Neural cell (in vitro differentiated cells): ENCODE results near the gene XAF1. TPM values are rescaled to one million over a fixed set of nuclear protein-coding genes. Genes with fewer than 3 reads are reported as not detected.

Experiments used
- H2AFZ ChIP-seq: fragments of 200-600, 300-800 bp; sonication (generic), shearing (Covaris generic); 2 replicates; pipeline ENCODE4 v1.6.0; 2014; ENCODE audit warnings: low read depth, mild to moderate bottlenecking, antibody characterized with exemption, low read length, moderate library complexity
- H3F3A ChIP-seq: fragments of 200-600 bp; shearing (Covaris generic); 2 replicates; pipeline ENCODE4 v1.6.1; 2016; ENCODE audit warnings: mild to moderate bottlenecking, moderate library complexity, mixed read lengths, antibody characterized with exemption, low read length; ENCODE audit not compliant: insufficient read depth, poor library complexity, severe bottlenecking
- H3K27ac ChIP-seq: fragments of 200-600, 300-800 bp; sonication (generic), shearing (Covaris generic); 2 replicates; pipeline ENCODE4 v1.5.1; 2014; ENCODE audit warnings: mild to moderate bottlenecking, low read length, moderate library complexity
- H3K27me3 ChIP-seq: fragments of 300-800, 200-600 bp; sonication (generic), shearing (Covaris generic); 2 replicates; pipeline ENCODE4 v1.6.0; 2014; ENCODE audit warnings: mild to moderate bottlenecking, low read depth, low read length, moderate library complexity; ENCODE audit not compliant: insufficient read depth
- H3K36me3 ChIP-seq: fragments of 300-800, 200-600 bp; sonication (generic), shearing (Covaris generic); 2 replicates; pipeline ENCODE4 v1.5.1; 2014; ENCODE audit warnings: mild to moderate bottlenecking, antibody characterized with exemption, low read length, moderate library complexity; ENCODE audit not compliant: insufficient read depth
- H3K4me2 ChIP-seq: fragments of 300-800, 200-600 bp; sonication (generic), shearing (Covaris generic); 2 replicates; pipeline ENCODE4 v1.6.0; 2014; ENCODE audit warnings: mild to moderate bottlenecking, low read length
- H3K4me3 ChIP-seq: fragments of 300-800, 200-600 bp; sonication (generic), shearing (Covaris generic); 2 replicates; pipeline ENCODE4 v1.5.1; 2014; ENCODE audit warnings: mild to moderate bottlenecking, low read length, moderate library complexity
- H3K79me2 ChIP-seq: fragments of 200-600 bp; shearing (Covaris generic); replicated peaks from 2 replicates; pipeline ENCODE4 v1.6.0; 2014; ENCODE audit warnings: mild to moderate bottlenecking, low read length, moderate library complexity; ENCODE audit not compliant: insufficient read depth
- H3K9ac ChIP-seq: fragments of 300-800, 200-600 bp; sonication (generic), shearing (Covaris generic); 2 replicates; pipeline ENCODE4 v1.6.1; 2016; ENCODE audit warnings: mild to moderate bottlenecking, low read length, mixed read lengths
- H3K9me2 ChIP-seq: fragments of 200-600 bp; shearing (Covaris generic); 2 replicates; pipeline ENCODE4 v1.6.1; 2016; ENCODE audit warnings: mild to moderate bottlenecking, low read length, mixed read lengths; ENCODE audit not compliant: insufficient read depth
- H3K9me3 ChIP-seq: fragments of 200-600, 300-800 bp; sonication (generic), shearing (Covaris generic); 2 replicates; pipeline ENCODE4 v1.6.1; 2016; ENCODE audit warnings: mild to moderate bottlenecking, mixed run types, low read length, moderate library complexity, mixed read lengths
- H4K20me1 ChIP-seq: fragments of 200-600 bp; shearing (Covaris generic); 2 replicates; pipeline ENCODE4 v1.6.1; 2016; ENCODE audit warnings: mild to moderate bottlenecking, mixed run types; ENCODE audit not compliant: insufficient read depth
- EP300 ChIP-seq: fragments of 450-650 bp; conservative IDR thresholded peaks from 2 replicates; pipeline ENCODE4 v1.6.1; 2014; ENCODE audit warnings: antibody characterized with exemption, mild to moderate bottlenecking, moderate library complexity; ENCODE audit not compliant: poor library complexity, severe bottlenecking
- EZH2 ChIP-seq: fragments of 200-600, 300-800 bp; shearing (Covaris generic), sonication (generic); IDR thresholded peaks from 2 replicates; pipeline ENCODE4 v1.6.1; 2014; ENCODE audit warnings: antibody characterized with exemption, low read length, borderline replicate concordance, mild to moderate bottlenecking; ENCODE audit not compliant: insufficient read depth, poor library complexity, severe bottlenecking
- MXI1 ChIP-seq: fragments of 450-650 bp; conservative IDR thresholded peaks from 2 replicates; pipeline ENCODE4 v1.6.1; 2014; ENCODE audit warnings: antibody characterized with exemption, mild to moderate bottlenecking; ENCODE audit not compliant: poor library complexity, severe bottlenecking
- POLR2AphosphoS5 ChIP-seq: IDR thresholded peaks from 2 replicates; pipeline ENCODE4 v1.6.1; 2012
- RAD21 ChIP-seq: fragments of 450-650 bp; conservative IDR thresholded peaks from 2 replicates; pipeline ENCODE4 v1.6.1; 2014; ENCODE audit warnings: antibody characterized with exemption, mild to moderate bottlenecking, moderate library complexity
- SMC3 ChIP-seq: fragments of 450-650 bp; conservative IDR thresholded peaks from 2 replicates; pipeline ENCODE4 v1.6.1; 2014; ENCODE audit warnings: antibody characterized with exemption, mild to moderate bottlenecking, moderate library complexity; ENCODE audit not compliant: poor library complexity
- TAF1 ChIP-seq: IDR thresholded peaks from 2 replicates; pipeline ENCODE4 v1.6.1; 2012; ENCODE audit warnings: low read depth
- polyA plus RNA-seq: library from polyadenylated mRNA; depleted of rRNA; stranded (reverse); fragments of >200 nt; gene quantifications from 2 replicates; pipeline ENCODE4 v1.2.3, GENCODE V29; 2014
- TF ChIP-seq, protein P1 (sequence below): fragments of 450-650 bp; IDR thresholded peaks from 2 replicates; pipeline ENCODE4 v1.5.1; 2014; ENCODE audit warnings: antibody characterized with exemption, mild to moderate bottlenecking, moderate library complexity; ENCODE audit not compliant: poor library complexity, severe bottlenecking
- TF ChIP-seq, protein P2 (sequence below): IDR thresholded peaks from 2 replicates; pipeline ENCODE4 v1.6.1; 2012; ENCODE audit warnings: borderline replicate concordance

XAF1 gene
- polyA plus RNA-seq, 1 donor from 2014 or later, result not detected

DNA sequence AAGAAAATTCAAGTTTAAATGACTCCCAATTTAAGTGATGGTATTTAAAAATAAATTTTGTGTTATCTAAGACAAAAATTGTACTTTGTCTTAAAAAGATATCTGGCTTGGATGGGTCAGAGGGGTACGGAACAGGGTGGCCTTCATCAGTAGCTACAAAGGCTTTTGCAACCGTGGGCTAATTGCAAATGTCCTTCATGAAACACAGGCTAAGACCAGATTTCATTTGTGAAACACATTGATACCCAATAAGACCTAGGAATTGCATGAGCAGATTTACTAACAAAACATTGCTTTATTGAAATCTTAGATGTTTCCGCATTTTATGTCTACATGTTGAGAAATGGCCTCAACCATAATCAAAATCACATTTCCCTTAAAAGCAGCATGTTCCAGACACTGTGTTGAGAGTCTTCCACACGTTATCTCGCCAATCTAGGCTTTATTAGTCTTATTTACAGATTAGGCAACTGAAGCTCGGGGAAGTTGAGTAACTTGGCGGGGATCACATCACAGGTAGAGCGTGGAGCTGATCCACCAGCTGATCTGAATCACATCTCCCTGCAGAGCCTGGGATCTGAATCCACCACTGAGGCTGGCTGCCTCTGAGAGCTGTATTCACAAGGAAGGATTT, 42.0 kb downstream of the XAF1 start:
- TF ChIP-seq SMC3, result no peak
- TF ChIP-seq, protein P1, sequence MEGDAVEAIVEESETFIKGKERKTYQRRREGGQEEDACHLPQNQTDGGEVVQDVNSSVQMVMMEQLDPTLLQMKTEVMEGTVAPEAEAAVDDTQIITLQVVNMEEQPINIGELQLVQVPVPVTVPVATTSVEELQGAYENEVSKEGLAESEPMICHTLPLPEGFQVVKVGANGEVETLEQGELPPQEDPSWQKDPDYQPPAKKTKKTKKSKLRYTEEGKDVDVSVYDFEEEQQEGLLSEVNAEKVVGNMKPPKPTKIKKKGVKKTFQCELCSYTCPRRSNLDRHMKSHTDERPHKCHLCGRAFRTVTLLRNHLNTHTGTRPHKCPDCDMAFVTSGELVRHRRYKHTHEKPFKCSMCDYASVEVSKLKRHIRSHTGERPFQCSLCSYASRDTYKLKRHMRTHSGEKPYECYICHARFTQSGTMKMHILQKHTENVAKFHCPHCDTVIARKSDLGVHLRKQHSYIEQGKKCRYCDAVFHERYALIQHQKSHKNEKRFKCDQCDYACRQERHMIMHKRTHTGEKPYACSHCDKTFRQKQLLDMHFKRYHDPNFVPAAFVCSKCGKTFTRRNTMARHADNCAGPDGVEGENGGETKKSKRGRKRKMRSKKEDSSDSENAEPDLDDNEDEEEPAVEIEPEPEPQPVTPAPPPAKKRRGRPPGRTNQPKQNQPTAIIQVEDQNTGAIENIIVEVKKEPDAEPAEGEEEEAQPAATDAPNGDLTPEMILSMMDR, result no peak
- TF ChIP-seq, protein P2, sequence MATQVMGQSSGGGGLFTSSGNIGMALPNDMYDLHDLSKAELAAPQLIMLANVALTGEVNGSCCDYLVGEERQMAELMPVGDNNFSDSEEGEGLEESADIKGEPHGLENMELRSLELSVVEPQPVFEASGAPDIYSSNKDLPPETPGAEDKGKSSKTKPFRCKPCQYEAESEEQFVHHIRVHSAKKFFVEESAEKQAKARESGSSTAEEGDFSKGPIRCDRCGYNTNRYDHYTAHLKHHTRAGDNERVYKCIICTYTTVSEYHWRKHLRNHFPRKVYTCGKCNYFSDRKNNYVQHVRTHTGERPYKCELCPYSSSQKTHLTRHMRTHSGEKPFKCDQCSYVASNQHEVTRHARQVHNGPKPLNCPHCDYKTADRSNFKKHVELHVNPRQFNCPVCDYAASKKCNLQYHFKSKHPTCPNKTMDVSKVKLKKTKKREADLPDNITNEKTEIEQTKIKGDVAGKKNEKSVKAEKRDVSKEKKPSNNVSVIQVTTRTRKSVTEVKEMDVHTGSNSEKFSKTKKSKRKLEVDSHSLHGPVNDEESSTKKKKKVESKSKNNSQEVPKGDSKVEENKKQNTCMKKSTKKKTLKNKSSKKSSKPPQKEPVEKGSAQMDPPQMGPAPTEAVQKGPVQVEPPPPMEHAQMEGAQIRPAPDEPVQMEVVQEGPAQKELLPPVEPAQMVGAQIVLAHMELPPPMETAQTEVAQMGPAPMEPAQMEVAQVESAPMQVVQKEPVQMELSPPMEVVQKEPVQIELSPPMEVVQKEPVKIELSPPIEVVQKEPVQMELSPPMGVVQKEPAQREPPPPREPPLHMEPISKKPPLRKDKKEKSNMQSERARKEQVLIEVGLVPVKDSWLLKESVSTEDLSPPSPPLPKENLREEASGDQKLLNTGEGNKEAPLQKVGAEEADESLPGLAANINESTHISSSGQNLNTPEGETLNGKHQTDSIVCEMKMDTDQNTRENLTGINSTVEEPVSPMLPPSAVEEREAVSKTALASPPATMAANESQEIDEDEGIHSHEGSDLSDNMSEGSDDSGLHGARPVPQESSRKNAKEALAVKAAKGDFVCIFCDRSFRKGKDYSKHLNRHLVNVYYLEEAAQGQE, result no peak
- Histone ChIP-seq H4K20me1 (no peaks in the 10 kb centered on the region), H3K27me3 (no peaks in the 10 kb centered on the region), H3F3A (no peaks in the 10 kb centered on the region), H3K27ac (no peak overlapping the region), H3K9ac (no peak overlapping the region), H3K36me3 (no peaks in the 10 kb centered on the region), H2AFZ (no peak overlapping the region), H3K4me3 (no peak overlapping the region), H3K4me2 (no peak overlapping the region), H3K9me2 (no peaks in the 10 kb centered on the region), H3K79me2 (no peaks in the 10 kb centered on the region), H3K9me3 (no peaks in the 10 kb centered on the region)

DNA sequence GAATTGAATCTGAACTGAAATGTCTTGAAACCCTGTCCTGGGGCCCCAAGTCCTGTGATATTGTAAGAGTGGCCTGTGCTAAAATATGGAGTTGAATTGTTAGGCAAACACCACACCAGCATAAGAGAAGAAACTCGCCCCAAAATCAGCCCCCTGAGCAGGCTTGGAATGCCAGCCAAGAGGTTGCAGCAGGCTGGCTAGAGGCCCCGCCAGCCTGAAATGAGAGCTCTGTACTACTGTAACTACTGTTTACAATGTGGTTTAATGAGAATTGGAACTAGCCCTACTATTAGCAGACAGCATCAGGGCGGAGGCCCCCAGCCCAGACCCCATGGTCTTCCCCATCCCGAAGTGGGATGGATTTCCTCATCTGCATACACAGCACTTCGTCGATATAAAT, 43.9 kb downstream of the XAF1 start:
- H2AFZ ChIP-seq, result no peak overlapping the region
- H3K27ac ChIP-seq, result no peak overlapping the region
- H3K4me3 ChIP-seq, result no peak overlapping the region
- H3F3A ChIP-seq, result no peaks in the 10 kb centered on the region
- no peaks in the 10 kb centered on the region for H3K9me2 ChIP-seq
- no peaks in the 10 kb centered on the region for H3K27me3 ChIP-seq
- no peak overlapping the region for H3K9ac ChIP-seq
- no peaks in the 10 kb centered on the region for H3K36me3 ChIP-seq
- no peak overlapping the region for H3K4me2 ChIP-seq
- TF ChIP-seq RAD21, result no peak
- TF ChIP-seq, protein P2, result no peak
- no peak for TF ChIP-seq SMC3
- TF ChIP-seq MXI1, result no peak
- TF ChIP-seq EP300, result no peak
- no peak for TF ChIP-seq POLR2AphosphoS5
- TF ChIP-seq EZH2, result no peak
- TF ChIP-seq, protein P1, result no peak
- no peak for TF ChIP-seq TAF1
- H3K79me2 ChIP-seq, result no peaks in the 10 kb centered on the region
- H4K20me1 ChIP-seq, result no peaks in the 10 kb centered on the region
- H3K9me3 ChIP-seq, result no peaks in the 10 kb centered on the region
